ENCODE results near the gene MLN. TPM values are rescaled to one million over a fixed set of nuclear protein-coding genes. Genes with fewer than 3 reads are reported as not detected.

The MLN gene
- polyA plus RNA-seq, 2 of the 4 experiments (the other 2 are of a cell fraction), result not detected

DNA sequence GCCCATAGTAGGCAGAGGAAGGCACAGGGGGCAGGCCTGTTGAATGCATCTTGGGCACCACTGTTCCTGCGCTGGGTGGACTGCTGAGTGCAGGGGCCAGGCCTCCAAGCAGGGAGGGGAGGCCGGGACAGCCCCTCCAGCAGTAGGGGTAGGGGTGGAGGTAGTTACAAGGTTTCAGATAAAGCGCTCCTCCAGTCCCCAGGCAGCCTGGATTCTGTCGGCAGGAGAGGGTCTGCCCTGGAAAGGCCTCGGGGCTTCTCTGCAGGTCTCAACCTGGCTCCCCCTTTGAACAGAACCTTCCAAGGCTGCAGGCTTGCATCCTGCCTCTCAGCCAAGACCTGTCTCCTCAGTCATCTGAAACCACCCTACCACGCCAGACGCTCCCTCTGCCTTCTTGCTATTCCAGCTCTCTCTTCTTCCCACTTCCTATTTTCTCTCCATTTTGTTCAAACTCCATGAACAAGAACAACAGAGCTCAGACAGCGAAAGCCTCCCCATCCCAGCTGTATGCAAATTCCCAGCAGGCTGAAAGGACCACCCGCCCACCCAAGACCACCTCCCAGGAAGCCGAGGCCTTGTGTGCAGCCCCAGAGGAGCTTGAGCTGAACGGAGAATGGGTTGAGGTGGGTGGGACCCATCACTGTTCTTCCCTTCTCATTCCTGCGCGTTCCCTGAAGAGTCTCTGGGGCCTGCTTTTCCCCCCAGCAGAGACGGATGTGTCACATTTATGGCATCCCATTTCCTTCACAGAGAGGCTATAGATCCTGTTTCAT is 1.4 kb downstream of the MLN start (continued):
- TF ChIP-seq, protein P1, sequence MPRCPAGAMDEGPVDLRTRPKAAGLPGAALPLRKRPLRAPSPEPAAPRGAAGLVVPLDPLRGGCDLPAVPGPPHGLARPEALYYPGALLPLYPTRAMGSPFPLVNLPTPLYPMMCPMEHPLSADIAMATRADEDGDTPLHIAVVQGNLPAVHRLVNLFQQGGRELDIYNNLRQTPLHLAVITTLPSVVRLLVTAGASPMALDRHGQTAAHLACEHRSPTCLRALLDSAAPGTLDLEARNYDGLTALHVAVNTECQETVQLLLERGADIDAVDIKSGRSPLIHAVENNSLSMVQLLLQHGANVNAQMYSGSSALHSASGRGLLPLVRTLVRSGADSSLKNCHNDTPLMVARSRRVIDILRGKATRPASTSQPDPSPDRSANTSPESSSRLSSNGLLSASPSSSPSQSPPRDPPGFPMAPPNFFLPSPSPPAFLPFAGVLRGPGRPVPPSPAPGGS (IDR thresholded peaks at IDR 0.05), result no peak
- TF ChIP-seq TFCP2L1 (CRISPR knock-in tag; IDR thresholded peaks at IDR 0.05), result no peak

DNA sequence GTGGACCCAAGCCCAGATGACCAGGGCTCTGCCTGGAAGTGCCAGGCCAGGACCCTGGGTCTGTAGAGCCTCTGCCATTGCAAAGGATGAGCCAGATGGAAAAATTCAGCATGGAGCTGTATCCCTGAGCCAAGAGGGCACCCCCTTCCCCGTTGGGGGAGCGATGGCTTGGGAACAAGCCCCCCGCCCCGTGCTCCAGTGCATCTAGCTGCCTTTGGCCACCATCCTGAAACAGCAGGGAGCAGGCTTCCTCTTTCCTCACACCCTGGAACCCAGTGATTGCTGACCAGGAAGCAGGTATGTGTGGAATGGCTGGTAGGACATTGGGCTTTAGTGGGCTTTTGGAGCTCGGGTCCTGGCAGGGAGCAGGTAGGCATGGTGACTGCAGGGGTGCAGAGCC is 2.2 kb downstream of the MLN start:
- Histone ChIP-seq H3K4me1 (no peaks in the 10 kb centered on the region), H3K9me3 (no peaks in the 10 kb centered on the region), H3K4me2 (no peak overlapping the region), H3K4me3 (no peak overlapping the region), H3K27ac (no peak overlapping the region)
- DNase-seq (ENCODE audit: low read depth in 1 of 2, low spot score in 1 of 2) (no peak), FAIRE-seq (no peak), ATAC-seq (no peak)
- TF ChIP-seq, protein P1 (IDR thresholded peaks at IDR 0.05), result no peak
- no peak for TF ChIP-seq PHF8 (IDR thresholded peaks at IDR 0.05; ENCODE audit: borderline replicate concordance, low read depth)
- TF ChIP-seq HDAC2 (IDR thresholded peaks at IDR 0.05), result no peak
- no peak for TF ChIP-seq SREBF2 (IDR thresholded peaks at IDR 0.05)
- TF ChIP-seq JUNB (IDR thresholded peaks at IDR 0.05), result no peak
- TF ChIP-seq CHD2 (IDR thresholded peaks at IDR 0.05; ENCODE audit: low read length, partially characterized antibody), result no peak
- no peak for TF ChIP-seq ZFP36 (IDR thresholded peaks at IDR 0.05; ENCODE audit: borderline replicate concordance, partially characterized antibody)
- TF ChIP-seq CBX8 (IDR thresholded peaks at IDR 0.05), result no peak
- no peak for TF ChIP-seq ESRRA (IDR thresholded peaks at IDR 0.05; ENCODE audit: borderline replicate concordance, low read length)
- no peak for TF ChIP-seq MYC (IDR thresholded peaks at IDR 0.05; ENCODE audit: borderline replicate concordance, low read length)
- no peak for TF ChIP-seq RARB (CRISPR knock-in tag; IDR thresholded peaks at IDR 0.05)
- TF ChIP-seq CEBPB (IDR thresholded peaks at IDR 0.05), result no peak
- TF ChIP-seq ZC3H11A (IDR thresholded peaks at IDR 0.05), result no peak
- TF ChIP-seq, protein P2, sequence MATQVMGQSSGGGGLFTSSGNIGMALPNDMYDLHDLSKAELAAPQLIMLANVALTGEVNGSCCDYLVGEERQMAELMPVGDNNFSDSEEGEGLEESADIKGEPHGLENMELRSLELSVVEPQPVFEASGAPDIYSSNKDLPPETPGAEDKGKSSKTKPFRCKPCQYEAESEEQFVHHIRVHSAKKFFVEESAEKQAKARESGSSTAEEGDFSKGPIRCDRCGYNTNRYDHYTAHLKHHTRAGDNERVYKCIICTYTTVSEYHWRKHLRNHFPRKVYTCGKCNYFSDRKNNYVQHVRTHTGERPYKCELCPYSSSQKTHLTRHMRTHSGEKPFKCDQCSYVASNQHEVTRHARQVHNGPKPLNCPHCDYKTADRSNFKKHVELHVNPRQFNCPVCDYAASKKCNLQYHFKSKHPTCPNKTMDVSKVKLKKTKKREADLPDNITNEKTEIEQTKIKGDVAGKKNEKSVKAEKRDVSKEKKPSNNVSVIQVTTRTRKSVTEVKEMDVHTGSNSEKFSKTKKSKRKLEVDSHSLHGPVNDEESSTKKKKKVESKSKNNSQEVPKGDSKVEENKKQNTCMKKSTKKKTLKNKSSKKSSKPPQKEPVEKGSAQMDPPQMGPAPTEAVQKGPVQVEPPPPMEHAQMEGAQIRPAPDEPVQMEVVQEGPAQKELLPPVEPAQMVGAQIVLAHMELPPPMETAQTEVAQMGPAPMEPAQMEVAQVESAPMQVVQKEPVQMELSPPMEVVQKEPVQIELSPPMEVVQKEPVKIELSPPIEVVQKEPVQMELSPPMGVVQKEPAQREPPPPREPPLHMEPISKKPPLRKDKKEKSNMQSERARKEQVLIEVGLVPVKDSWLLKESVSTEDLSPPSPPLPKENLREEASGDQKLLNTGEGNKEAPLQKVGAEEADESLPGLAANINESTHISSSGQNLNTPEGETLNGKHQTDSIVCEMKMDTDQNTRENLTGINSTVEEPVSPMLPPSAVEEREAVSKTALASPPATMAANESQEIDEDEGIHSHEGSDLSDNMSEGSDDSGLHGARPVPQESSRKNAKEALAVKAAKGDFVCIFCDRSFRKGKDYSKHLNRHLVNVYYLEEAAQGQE (IDR thresholded peaks at IDR 0.05), result no peak
- TF ChIP-seq, protein P3, sequence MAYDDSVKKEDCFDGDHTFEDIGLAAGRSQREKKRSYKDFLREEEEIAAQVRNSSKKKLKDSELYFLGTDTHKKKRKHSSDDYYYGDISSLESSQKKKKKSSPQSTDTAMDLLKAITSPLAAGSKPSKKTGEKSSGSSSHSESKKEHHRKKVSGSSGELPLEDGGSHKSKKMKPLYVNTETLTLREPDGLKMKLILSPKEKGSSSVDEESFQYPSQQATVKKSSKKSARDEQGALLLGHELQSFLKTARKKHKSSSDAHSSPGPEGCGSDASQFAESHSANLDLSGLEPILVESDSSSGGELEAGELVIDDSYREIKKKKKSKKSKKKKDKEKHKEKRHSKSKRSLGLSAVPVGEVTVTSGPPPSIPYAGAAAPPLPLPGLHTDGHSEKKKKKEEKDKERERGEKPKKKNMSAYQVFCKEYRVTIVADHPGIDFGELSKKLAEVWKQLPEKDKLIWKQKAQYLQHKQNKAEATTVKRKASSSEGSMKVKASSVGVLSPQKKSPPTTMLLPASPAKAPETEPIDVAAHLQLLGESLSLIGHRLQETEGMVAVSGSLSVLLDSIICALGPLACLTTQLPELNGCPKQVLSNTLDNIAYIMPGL (CRISPR knock-in tag; IDR thresholded peaks at IDR 0.05; ENCODE audit: borderline replicate concordance), result no peak
- TF ChIP-seq EP300 (IDR thresholded peaks at IDR 0.05), result no peak
- TF ChIP-seq USF2 (IDR thresholded peaks at IDR 0.05), result no peak
- no peak for TF ChIP-seq HOXA7 (CRISPR knock-in tag; IDR thresholded peaks at IDR 0.05)
- TF ChIP-seq FOSB (CRISPR knock-in tag; IDR thresholded peaks at IDR 0.05), result no peak
- TF ChIP-seq POLR2AphosphoS2 (conservative IDR thresholded peaks at IDR 0.05; ENCODE audit: low read length), result no peak
- ChIA-PET CTCF (interaction anchor here (1.0 to 1.2 kb wide), 2 partner anchors 25 to 362 kb away, joined by 3 read pairs; no protein-coding TSS in a partner anchor), POLR2A (no interaction called here)
- WGBS (ENCODE audit: missing lambda C conversion rate), result 70% methylated on average over 2 of the region's 5 CpGs
